HepG2 (cell line): ENCODE measurements around the gene MINDY2. TPM values are rescaled to one million over a fixed set of nuclear protein-coding genes. Genes with fewer than 3 reads are reported as not detected.

ENCODE experiments used
- SRSF4 ChIP-seq: fragments of 200-400 bp; formaldehyde crosslinking; IDR thresholded peaks from one replicate; pipeline ENCODE4 v1.6.1; 2018; ENCODE audit warnings: mild to moderate bottlenecking, low read depth, low read length, moderate library complexity; ENCODE audit not compliant: poor library complexity, severe bottlenecking
- ZBTB7A ChIP-seq: sonication (generic); formaldehyde crosslinking; IDR thresholded peaks from 2 replicates; pipeline ENCODE4 v1.8.0; 2022; ENCODE audit warnings: mild to moderate bottlenecking, missing genetic modification reagents
- ZMYM2 ChIP-seq: sonication (generic); formaldehyde crosslinking; IDR thresholded peaks from 2 replicates; pipeline ENCODE4 v1.8.0; 2022; ENCODE audit warnings: mild to moderate bottlenecking, missing genetic modification reagents
- ZNF143 ChIP-seq: sonication (generic); formaldehyde crosslinking; IDR thresholded peaks from 2 replicates; pipeline ENCODE4 v1.4.0; 2020; ENCODE audit warnings: missing genetic modification reagents
- ZNF441 ChIP-seq: sonication (generic); formaldehyde crosslinking; IDR thresholded peaks from 2 replicates; pipeline ENCODE4 v1.7.0; 2021; ENCODE audit warnings: missing genetic modification reagents, borderline replicate concordance
- ZNF616 ChIP-seq: sonication (generic); formaldehyde crosslinking; IDR thresholded peaks from 2 replicates; pipeline ENCODE4 v1.5.0; 2020; ENCODE audit warnings: low read depth, mild to moderate bottlenecking, missing genetic modification reagents
- ZNF75D ChIP-seq: sonication (generic); formaldehyde crosslinking; IDR thresholded peaks from 2 replicates; pipeline ENCODE4 v1.8.1; 2023; ENCODE audit warnings: missing genetic modification reagents, mild to moderate bottlenecking, borderline replicate concordance
- ZNF775 ChIP-seq: sonication (generic); formaldehyde crosslinking; IDR thresholded peaks from 2 replicates; pipeline ENCODE4 v1.4.0; 2020; ENCODE audit warnings: missing genetic modification reagents, mild to moderate bottlenecking, moderate library complexity, borderline replicate concordance
- polyA plus RNA-seq, 8 experiments: library from polyadenylated mRNA; depleted of rRNA in 3 of 8; stranded (reverse) in 7 of 8; unstranded in 1 of 8; fragments of >200 nt; fragmentation: Illumina TruSeq in 4 of 8; extraction: Trizol in 4 of 8; gene quantifications; 2 replicates each; pipeline versions ENCODE4 v1.2.1 to v1.2.3, GENCODE V29; 2011 to 2016; ENCODE audit warnings: low read depth in 4 of 8, missing spikeins in 1 of 8, mixed read lengths in 1 of 8; ENCODE audit not compliant: insufficient read depth in 1 of 8
- total RNA-seq, 5 experiments: library from RNA; depleted of rRNA; stranded (reverse); fragments of >200 nt; fragmentation: Illumina TruSeq; extraction: Trizol; gene quantifications; 2 replicates each; pipeline ENCODE4 v1.2.3, GENCODE V29; 2016; ENCODE audit warnings: low read depth in 1 of 5
- TF ChIP-seq, protein P1 (sequence below): sonication (generic); formaldehyde crosslinking; IDR thresholded peaks from 2 replicates; pipeline ENCODE4 v1.4.0; 2020; ENCODE audit warnings: missing genetic modification reagents
- TF ChIP-seq, protein P2 (sequence below): sonication (generic); formaldehyde crosslinking; IDR thresholded peaks from 2 replicates; pipeline ENCODE4 v1.5.1; 2020; ENCODE audit warnings: mild to moderate bottlenecking, missing genetic modification reagents, borderline replicate concordance
- TF ChIP-seq, protein P3 (sequence below): sonication (generic); formaldehyde crosslinking; conservative IDR thresholded peaks from 2 replicates; pipeline ENCODE4 v1.4.0; 2020; ENCODE audit warnings: missing genetic modification reagents
- TF ChIP-seq, protein P4 (sequence below): sonication (generic); formaldehyde crosslinking; IDR thresholded peaks from 2 replicates; pipeline ENCODE4 v1.5.0; 2020; ENCODE audit warnings: mild to moderate bottlenecking, missing genetic modification reagents

MINDY2 gene
- total and polyA plus RNA-seq, 2 of the 13 experiments (the other 11 are each of a cell fraction or from before 2014, with no cell fraction given), result 7.2 to 12.6 TPM

DNA sequence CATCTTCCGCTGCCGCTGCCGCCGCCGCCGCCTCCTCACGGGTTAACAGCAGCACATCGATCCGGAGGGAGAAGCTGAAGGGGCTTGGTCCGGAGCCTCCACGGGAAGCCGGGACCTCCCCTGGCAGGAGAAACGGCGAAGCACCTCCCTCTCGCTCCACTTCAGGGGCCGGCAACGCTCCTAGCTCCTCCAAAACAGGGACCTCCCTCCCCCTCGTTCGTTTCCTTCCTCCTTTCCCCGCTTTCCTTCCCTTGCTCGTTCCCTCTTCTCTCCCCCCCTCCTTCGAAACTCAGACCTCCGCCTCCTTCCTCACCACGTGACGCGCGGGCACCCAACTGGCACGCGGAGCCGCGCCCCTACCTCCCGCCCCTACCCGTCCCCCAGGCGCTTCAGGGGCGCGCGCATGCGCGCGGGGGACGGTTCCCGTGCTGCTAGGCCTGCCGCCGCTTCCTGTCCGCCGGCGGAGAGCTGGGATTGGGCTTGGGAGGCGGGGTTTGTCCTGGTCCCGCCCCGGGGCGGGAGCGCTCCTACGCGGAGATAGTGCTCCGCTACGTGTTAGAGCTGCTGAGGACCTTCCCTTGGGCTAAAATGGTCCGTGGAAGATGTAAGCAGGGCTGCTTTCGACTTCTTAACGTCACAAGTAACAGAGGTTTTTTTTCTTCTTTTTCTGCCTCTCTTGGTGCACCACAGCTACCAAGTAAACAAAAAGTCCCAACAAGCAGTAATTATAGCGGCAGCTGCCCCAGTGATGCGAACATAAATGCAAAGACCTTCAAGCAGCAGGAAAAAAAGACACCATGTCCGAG is 21.4 kb upstream of the MINDY2 start, which contains the start of gene ADAM10 (continued):
- TF ChIP-seq, protein P1, sequence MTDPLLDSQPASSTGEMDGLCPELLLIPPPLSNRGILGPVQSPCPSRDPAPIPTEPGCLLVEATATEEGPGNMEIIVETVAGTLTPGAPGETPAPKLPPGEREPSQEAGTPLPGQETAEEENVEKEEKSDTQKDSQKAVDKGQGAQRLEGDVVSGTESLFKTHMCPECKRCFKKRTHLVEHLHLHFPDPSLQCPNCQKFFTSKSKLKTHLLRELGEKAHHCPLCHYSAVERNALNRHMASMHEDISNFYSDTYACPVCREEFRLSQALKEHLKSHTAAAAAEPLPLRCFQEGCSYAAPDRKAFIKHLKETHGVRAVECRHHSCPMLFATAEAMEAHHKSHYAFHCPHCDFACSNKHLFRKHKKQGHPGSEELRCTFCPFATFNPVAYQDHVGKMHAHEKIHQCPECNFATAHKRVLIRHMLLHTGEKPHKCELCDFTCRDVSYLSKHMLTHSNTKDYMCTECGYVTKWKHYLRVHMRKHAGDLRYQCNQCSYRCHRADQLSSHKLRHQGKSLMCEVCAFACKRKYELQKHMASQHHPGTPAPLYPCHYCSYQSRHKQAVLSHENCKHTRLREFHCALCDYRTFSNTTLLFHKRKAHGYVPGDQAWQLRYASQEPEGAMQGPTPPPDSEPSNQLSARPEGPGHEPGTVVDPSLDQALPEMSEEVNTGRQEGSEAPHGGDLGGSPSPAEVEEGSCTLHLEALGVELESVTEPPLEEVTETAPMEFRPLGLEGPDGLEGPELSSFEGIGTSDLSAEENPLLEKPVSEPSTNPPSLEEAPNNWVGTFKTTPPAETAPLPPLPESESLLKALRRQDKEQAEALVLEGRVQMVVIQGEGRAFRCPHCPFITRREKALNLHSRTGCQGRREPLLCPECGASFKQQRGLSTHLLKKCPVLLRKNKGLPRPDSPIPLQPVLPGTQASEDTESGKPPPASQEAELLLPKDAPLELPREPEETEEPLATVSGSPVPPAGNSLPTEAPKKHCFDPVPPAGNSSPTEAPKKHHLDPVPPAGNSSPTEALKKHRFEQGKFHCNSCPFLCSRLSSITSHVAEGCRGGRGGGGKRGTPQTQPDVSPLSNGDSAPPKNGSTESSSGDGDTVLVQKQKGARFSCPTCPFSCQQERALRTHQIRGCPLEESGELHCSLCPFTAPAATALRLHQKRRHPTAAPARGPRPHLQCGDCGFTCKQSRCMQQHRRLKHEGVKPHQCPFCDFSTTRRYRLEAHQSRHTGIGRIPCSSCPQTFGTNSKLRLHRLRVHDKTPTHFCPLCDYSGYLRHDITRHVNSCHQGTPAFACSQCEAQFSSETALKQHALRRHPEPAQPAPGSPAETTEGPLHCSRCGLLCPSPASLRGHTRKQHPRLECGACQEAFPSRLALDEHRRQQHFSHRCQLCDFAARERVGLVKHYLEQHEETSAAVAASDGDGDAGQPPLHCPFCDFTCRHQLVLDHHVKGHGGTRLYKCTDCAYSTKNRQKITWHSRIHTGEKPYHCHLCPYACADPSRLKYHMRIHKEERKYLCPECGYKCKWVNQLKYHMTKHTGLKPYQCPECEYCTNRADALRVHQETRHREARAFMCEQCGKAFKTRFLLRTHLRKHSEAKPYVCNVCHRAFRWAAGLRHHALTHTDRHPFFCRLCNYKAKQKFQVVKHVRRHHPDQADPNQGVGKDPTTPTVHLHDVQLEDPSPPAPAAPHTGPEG, result no peak
- no peak for TF ChIP-seq ZNF75D (CRISPR knock-in tag)
- 0 out of 2 replicates have a peak, but pooled peaks have one; percentile 43 for TF ChIP-seq ZNF616 (CRISPR knock-in tag)
- no peak for TF ChIP-seq ZBTB7A (CRISPR knock-in tag)
- TF ChIP-seq, protein P2, sequence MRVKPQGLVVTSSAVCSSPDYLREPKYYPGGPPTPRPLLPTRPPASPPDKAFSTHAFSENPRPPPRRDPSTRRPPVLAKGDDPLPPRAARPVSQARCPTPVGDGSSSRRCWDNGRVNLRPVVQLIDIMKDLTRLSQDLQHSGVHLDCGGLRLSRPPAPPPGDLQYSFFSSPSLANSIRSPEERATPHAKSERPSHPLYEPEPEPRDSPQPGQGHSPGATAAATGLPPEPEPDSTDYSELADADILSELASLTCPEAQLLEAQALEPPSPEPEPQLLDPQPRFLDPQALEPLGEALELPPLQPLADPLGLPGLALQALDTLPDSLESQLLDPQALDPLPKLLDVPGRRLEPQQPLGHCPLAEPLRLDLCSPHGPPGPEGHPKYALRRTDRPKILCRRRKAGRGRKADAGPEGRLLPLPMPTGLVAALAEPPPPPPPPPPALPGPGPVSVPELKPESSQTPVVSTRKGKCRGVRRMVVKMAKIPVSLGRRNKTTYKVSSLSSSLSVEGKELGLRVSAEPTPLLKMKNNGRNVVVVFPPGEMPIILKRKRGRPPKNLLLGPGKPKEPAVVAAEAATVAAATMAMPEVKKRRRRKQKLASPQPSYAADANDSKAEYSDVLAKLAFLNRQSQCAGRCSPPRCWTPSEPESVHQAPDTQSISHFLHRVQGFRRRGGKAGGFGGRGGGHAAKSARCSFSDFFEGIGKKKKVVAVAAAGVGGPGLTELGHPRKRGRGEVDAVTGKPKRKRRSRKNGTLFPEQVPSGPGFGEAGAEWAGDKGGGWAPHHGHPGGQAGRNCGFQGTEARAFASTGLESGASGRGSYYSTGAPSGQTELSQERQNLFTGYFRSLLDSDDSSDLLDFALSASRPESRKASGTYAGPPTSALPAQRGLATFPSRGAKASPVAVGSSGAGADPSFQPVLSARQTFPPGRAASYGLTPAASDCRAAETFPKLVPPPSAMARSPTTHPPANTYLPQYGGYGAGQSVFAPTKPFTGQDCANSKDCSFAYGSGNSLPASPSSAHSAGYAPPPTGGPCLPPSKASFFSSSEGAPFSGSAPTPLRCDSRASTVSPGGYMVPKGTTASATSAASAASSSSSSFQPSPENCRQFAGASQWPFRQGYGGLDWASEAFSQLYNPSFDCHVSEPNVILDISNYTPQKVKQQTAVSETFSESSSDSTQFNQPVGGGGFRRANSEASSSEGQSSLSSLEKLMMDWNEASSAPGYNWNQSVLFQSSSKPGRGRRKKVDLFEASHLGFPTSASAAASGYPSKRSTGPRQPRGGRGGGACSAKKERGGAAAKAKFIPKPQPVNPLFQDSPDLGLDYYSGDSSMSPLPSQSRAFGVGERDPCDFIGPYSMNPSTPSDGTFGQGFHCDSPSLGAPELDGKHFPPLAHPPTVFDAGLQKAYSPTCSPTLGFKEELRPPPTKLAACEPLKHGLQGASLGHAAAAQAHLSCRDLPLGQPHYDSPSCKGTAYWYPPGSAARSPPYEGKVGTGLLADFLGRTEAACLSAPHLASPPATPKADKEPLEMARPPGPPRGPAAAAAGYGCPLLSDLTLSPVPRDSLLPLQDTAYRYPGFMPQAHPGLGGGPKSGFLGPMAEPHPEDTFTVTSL (CRISPR knock-in tag), result no peak
- TF ChIP-seq, protein P3, sequence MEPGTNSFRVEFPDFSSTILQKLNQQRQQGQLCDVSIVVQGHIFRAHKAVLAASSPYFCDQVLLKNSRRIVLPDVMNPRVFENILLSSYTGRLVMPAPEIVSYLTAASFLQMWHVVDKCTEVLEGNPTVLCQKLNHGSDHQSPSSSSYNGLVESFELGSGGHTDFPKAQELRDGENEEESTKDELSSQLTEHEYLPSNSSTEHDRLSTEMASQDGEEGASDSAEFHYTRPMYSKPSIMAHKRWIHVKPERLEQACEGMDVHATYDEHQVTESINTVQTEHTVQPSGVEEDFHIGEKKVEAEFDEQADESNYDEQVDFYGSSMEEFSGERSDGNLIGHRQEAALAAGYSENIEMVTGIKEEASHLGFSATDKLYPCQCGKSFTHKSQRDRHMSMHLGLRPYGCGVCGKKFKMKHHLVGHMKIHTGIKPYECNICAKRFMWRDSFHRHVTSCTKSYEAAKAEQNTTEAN (CRISPR knock-in tag), result 0 out of 2 replicates have a peak, but pooled peaks have one; percentile 14
- no peak for TF ChIP-seq ZNF775 (CRISPR knock-in tag)
- TF ChIP-seq ZNF441 (CRISPR knock-in tag), result no peak
- TF ChIP-seq, protein P4, sequence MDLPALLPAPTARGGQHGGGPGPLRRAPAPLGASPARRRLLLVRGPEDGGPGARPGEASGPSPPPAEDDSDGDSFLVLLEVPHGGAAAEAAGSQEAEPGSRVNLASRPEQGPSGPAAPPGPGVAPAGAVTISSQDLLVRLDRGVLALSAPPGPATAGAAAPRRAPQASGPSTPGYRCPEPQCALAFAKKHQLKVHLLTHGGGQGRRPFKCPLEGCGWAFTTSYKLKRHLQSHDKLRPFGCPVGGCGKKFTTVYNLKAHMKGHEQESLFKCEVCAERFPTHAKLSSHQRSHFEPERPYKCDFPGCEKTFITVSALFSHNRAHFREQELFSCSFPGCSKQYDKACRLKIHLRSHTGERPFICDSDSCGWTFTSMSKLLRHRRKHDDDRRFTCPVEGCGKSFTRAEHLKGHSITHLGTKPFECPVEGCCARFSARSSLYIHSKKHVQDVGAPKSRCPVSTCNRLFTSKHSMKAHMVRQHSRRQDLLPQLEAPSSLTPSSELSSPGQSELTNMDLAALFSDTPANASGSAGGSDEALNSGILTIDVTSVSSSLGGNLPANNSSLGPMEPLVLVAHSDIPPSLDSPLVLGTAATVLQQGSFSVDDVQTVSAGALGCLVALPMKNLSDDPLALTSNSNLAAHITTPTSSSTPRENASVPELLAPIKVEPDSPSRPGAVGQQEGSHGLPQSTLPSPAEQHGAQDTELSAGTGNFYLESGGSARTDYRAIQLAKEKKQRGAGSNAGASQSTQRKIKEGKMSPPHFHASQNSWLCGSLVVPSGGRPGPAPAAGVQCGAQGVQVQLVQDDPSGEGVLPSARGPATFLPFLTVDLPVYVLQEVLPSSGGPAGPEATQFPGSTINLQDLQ, result no peak
- TF ChIP-seq ZNF143 (CRISPR knock-in tag), result 0 out of 2 replicates have a peak, but pooled peaks have one; percentile 33
- no peak for TF ChIP-seq ZMYM2 (CRISPR knock-in tag)
- TF ChIP-seq SRSF4, result no peak
